HG03103 (cell line): ENCODE measurements around the gene COL25A1.
"Not testable (repeated sequence)": the region's sequence is repeated elsewhere in the genome, so short reads cannot be mapped to it uniquely, and the experiment has no call there.

ENCODE experiments used
- ATAC-seq: cut with Tn5 transposase; IDR thresholded peaks from one replicate; pipeline ENCODE4 v1.9.1; 2021; ENCODE audit warnings: low read depth; ENCODE audit not compliant: unreplicated experiment

Gene COL25A1

DNA sequence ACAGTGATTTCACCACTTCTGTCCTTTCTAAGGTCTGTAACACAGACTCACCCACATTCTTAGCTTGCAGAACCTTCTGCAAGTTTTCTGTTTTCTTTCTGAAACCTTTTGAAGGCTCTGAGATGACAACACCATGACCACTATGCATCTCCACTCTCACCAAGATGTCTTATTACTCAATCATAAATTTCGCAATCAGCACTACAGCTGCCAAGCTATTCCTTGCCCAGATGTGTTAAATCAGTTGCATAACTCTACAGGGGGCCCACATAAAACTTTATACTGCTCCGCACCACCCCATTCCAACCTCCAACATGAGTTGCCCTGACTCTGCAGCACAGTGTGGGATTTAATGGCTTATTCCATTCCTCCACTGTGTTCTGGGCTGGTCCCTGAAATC lies 229.9 kb downstream of the COL25A1 start:
- no peak for ATAC-seq

DNA sequence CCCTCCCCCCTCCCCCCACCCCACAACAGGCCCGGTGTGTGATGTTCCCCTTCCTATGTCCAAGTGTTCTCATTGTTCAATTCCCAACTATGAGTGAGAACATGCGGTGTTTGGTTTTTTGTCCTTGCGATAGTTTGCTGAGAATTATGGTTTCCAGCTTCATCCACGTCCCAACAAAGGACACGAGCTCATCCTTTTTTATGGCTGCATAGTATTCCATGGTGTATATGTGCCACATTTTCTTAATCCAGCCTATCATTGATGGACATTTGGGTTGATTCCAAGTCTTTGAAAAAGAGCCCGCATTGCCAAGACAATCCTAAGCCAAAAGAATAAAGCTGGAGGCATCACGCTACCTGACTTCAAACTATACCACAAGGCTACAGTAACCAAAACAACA lies 231.8 kb downstream of the COL25A1 start:
- not testable (repeated sequence) for ATAC-seq

DNA sequence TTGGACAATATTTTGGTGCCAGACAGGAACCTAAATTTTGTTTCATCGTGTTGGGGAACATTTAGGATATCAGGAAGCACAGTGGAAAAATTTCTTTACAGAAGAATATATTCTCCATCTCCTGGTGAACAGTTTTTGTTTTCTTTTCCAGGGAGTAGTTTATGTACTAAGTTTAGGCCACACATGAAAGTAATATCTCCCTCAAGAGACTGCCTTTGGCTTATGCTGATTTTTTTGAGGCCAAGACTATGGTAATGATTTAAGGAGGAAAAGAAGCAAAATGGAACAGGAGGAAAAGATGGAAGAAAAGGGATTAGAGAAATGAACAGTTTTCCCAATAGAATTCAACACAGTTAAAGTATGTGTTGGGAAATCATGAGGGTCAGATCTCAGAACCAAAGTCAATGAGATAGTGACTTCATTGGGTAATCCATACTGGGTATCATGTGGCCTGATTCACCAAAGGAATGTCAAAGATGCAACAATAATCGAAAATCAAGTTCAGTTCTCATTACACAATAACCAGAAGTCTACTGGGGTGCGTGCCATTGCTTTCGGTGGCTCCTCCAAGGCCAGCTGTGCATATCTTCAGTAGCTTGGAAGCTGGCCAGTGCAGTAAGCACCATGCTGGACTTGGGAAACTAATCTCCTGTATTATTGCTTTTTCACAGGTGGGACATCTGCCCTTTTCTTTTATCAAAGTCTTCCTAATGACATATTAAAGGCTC lies 234.8 kb downstream of the COL25A1 start:
- no peak for ATAC-seq

DNA sequence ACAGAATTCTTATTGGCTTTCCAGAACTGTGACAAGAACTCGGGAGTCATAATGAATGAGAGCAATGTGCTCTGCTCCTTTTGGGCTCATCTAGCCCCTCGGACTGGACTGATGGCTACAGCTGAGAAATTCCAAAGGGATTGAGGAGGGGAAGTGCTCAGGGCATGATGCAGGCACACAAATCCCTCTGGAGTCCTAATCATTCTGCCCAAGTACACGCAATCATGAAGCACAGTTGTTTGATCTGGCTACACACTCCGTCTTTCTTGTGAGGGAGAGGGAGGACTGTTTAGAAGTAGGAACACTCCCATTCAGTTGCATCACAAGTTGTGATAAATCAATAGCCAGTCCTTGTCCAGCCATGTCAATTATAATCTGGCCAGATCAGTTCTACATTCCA lies 237.5 kb downstream of the COL25A1 start:
- ATAC-seq: no peak

DNA sequence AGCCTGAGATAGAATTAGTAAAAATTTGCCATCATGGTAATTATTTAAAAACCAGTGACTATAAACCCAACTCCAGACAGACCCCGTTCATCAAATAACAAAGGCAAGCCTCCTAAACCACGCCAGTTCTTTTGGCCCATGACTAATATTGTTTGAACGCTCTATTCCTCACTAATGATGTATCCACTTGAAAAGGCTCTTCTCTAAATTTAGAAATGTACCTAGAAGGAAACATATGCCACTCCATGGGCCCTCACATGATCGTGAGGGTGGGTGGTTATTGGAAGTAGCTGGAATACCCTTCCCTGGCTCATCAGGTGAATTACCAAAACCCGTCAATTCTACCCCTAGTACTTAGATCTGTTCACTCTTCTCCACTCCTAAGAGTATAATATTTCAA lies 249.2 kb downstream of the COL25A1 start:
- no peak for ATAC-seq

DNA sequence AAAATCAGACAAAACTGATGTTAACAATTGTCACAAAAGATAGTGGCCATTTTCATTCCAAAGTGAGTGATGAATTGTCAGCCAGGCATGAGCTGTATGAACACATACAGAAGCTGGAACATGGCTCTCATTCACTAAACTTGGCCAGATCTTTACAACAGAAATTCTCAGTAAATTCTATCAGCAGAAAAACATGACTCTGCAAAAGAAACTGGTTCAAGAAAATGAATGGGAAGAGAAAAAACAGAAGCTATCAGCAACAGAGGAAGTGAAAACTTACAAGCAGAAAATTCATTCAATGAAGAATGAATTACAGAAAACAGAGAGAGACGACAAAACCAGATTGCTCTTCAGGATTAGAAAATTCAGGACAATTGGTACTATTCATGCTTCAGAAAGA lies 249.6 kb downstream of the COL25A1 start:
- ATAC-seq: no peak

DNA sequence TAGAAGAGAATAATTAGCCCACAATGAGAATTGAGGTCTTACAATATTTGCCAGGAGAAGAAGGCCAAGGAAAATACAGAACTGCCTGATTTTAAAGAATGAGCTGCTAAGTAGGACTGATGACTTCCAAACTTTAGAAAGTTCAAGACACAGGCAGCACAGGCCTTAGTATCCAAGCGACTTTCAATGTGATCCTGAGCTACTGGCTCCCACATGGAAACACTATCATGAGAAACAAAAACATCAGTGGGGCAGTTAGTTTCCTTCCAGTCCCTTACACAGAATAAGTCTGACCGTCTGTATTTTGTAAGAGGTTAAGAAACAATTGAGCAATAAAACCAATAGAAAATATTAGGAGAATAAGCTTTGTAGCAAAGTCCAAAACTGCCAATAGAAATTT lies 251.4 kb downstream of the COL25A1 start:
- ATAC-seq: no peak

DNA sequence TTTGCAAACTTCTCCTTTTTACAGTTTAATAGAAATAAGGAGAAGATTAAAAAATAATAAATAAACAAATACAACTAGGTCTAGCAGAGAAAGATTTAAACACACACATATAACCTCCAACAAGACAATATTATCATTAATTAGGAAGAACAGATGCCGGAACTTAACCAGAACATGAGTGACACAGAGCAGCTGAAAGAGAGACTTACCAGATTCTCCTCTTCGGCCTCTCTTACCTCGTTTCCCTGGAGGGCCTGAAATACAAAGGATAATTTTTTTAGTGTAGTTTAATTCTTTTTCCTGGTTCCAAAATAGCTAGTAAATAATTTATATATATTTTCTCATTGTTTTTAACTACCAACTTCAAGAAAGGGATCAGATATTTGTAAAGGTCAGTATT lies 252.5 kb downstream of the COL25A1 start:
- no peak for ATAC-seq

DNA sequence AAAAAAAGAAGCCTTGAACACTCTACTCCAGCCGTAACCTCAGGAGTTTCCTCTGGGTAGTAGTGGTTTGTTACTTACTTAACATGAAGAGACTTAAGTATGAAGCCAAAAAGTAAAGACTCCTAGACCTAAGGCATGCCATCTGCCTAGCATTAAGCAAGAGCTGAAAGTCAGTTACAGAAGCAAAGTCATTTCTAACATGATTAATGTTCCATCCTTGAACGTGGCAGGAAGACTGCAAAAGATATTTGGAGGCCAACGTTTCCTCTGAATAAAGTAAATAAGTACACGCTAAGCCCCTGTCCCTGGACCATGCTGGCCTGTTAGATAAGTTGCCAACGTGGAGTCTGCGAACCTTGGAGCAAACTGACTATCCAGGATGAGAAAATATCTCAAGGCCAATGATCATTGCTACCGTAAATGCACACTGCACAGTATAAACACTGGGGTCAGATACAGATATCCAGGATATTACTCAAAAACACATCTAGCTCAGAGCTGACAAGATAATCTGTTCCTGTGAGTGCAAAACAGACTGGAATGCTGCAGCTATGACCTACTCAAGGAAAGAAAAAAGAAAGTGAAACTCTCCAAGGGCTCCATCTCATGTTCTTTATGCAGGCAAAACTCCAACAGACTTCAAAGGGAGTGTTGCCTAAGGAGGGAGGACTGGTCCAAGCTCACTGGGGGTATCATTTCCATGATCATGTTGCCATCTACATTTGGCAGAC lies 255.8 kb downstream of the COL25A1 start:
- no peak for ATAC-seq

DNA sequence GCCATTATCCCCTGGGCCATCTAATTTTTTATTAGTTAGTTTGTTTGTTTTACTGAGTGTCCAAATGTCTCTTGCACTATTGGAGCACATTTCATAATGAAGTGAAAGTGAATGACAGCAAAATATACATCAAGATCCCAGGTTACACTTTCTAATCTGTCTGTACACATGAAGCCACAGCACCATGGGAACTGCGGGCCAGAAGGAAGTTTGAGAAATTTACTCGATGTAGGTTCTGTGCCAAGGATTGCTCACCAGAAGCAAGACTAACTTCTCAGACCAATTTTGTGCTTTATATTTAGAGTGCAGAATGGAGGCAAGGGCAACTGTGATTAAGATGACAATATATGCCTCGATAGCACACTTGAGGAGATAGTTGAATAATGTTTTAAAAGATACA lies 258.0 kb downstream of the COL25A1 start:
- ATAC-seq: no peak

DNA sequence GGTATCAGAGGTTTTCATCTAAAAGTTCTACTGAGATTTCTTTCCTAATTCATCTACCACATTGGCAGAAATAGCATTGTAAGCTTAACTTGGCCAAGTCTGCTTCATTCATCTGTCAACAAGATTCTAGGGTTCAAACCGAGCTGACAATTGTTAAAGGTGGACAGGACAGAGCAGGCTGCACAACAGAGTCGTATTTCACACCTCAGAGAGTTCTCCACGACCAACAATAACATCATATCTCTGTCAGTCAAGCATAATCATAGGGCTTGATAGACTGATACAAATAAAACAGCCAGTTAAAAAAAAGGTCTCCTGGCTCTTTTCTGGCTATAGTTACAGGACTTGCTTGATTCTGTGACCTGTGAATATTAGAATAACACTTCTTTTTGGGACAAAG lies 259.2 kb downstream of the COL25A1 start:
- ATAC-seq: no peak

DNA sequence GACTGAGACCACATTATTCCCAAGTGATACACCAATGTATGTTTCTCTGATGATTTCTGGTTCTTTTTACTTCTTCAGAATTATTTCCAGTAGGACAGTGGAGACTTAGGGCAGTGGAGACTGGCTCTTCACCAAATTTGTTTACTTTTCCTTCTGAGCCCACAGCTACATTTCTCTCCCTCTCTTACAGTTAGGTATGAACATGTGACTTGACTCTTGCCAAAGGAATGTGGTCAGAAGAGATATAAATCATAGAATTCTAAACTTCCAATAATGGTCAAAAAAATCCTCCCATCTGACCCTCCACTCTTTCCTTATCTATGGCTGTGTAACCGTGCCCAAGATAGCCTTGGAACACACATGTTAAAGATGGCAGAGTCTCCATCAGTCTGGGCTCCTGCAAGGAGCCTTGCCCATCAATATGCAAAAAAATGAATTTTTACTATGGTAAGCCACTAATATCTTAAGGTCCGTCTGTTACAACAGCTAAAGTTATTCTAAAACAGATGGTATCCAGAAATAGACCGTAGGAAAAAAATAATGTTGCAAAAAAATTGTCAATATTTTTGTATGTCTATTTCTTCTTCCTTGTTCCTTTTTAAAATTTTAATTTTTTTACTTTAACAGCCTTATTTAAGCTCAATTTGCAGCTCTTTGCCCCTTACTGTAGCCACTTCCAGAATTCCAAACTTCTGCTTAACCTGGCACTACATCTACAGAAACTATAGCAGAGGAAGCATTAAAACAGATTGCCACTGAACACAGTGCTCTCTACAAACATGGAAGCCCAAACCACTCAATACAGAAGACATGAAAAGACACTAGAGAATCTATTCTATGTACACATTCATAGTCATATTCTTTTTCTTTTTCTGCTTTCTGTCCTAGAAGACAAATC lies 260.7 kb downstream of the COL25A1 start:
- ATAC-seq: no peak

DNA sequence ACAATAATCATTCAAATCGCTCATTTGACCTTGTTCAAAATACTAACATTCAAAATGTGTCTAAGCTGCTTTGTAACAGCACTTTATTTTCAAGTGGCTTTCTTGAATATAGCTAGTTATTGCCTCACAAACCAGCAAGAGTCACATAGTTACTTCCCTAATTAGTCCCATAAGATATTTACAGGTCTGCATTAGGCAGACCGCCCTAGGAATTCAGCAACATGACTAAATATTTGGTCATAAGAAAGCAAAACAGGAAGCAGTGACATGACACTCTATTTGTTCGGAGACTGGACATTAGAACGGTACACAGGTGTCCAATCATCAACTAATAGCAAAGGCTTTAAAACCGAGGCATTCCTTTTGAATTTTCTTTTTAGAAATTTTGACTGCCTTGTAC lies 262.0 kb downstream of the COL25A1 start:
- ATAC-seq: no peak

DNA sequence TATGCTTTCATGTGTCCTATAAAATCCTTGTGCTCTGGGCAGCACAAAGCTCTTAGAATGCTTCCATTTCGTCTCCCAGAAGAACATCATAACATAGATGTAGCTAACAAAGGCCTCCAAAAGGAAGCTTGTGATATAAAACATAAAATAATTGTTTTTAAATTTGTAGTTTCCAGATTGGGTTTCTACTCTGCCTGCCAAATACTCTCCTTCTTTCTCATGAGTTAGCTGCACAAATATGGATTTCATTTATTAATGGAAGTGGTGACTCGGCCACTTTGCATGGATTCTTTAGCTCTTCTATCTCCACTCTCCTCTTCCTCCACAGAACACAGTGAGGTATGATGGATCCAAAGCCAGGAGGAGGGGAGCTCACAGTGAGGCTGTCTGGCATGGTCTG lies 265.4 kb downstream of the COL25A1 start:
- ATAC-seq: no peak

DNA sequence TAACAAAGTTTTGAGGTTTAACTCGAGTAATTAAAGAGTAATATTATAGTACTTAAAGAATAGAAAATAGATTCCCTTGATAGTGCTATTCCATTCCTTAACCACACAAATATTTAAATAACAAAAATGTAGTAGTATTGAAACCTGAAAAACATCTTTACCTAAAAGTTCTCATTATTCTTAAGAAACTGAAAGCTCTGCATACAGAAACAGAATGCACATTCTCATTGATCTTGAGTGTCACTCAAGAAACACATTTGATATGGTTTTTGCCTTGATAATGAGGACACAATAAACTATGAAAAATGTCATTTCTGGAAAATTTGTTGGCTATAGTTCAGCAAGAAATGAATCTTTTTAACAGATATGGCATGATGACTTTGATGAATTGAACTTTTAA lies 268.5 kb downstream of the COL25A1 start:
- no peak for ATAC-seq

DNA sequence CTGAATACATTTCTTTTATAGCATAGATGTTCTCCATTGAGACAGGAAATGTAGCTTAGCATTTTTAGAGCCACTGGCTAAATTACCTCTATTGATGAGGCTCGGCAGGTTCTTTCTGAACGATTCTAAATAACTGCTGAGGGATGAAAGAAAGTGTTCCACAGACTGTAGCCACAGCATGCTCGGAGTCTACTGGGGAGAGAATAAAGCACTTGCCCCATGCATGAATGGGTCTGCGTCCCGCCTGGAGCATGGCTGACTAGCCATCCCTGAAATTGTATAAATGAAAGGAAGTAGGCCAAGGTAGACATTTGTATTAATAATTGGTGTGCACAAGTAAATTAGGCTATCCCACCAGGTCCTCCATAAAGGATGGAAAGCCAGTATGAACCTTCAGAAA lies 269.8 kb downstream of the COL25A1 start:
- no peak for ATAC-seq

DNA sequence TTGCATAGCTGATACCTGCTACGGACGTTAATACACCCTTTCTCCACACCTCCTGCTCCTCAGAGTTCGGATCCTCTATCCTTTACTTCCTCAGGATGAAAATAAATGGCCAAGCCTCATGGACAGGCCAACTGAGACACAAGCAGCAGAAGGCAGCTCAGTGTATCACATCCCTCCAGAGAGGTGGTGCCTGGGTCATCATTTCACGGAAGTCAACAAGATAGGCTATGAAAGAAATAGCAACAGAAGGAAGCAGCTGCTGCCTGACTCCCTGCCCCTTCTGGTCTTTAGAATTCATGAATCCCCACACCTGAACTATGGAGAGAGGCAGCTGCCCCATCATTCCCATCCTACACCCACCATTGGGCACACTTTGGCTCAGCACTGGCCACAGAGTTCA lies 272.5 kb downstream of the COL25A1 start:
- ATAC-seq: no peak

DNA sequence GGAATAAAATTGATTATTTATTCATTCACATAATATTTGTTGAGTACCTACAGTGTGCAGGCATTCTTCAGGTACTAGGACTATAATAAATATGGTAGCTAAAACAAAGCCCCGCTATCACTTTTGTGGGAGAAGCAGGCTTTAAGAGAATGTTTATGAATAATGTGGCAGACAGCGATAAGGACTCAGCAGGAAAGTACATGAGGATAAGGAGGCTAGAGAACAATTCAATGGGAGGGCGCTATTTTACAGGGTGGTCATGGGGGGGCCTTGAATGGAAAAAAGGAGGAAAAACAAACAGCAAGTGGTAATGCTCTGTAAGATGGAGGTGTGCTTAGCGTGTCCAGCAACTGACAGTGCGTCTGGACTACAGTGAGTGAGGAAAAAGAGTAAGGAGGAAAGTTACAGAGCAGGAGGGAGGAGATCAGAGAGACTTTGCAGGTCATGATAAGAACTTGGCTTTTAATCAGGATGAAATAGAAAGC lies 275.4 kb downstream of the COL25A1 start:
- ATAC-seq: no peak

DNA sequence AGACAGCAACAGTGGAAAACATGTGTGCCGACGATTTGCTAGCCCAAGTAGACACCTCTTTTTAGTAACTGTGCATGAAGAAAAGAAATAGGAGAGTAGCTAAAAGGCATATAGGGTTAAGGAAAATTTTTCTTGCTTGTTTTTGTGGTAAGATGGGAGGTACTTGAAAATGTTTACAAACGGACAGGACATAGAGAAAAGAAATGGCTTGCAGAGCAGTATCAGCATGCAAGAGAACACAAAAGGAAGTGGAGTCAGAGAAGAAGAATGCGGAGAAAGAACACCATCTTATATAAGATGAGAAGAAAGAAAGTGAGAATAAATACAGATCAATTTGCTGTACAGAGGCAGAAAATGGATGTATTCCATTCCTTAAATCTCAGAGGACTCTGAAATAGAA lies 275.9 kb downstream of the COL25A1 start:
- no peak for ATAC-seq

DNA sequence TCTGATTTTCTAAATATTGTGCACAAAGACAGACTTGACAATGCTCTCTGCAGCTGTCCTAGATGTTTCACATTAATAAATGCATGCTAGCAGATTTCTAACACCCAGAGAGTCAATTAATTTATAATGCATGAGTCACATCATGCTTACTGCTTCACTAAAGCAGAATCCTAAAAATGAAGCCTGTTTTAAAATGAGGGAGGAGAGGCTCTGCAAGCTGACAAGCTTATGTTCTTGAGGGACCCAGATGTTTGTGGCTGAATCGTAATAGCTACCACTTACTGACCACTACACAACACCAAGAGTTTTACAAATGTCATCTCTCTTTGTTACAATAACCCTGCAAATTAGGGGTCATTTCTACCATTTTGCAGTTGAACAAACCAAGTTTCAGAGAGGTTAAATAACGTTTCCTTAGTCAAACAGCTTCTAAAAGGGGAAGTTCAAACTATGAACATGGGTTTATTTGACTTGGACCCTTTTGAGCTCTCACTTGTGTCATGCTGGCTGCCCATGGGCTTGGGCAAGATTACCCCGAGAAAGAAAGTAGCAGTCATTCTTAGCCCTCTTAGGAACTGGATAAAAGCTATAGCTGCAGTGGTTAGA lies 276.9 kb downstream of the COL25A1 start:
- ATAC-seq: no peak

DNA sequence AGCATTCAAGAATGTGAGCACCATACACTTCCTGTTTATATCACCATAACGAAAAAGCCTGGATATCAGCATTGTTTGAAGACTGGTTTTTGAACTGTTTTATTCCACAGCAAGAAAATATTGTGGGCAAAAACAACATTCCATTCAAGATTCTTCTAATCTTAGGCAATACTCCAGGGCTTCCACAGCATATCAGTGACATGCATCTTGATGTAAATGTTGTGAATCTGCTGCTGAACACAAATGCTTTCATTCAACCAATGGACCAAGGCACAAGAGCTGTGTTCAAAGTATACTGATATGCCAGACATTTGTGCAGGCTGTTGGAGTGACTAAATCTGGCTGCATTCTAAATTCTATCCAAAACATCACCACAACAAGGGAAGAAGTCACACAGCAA lies 279.5 kb downstream of the COL25A1 start:
- ATAC-seq: no peak
